Gastroesophageal sphincter (tissue), 3 donors: Measurements from ENCODE around the gene RAB3C.

Experiments
- CTCF ChIP-seq, 4 experiments: fragments of 200-600 bp in 2 of 4; fragments of 450-650 bp in 2 of 4; sonication (generic) in 1 of 4; IDR thresholded peaks; one replicate each; pipeline ENCODE4 v1.5.1; 2017 to 2019; ENCODE audit warnings: antibody characterized with exemption in 4 of 4, mild to moderate bottlenecking in 2 of 4, moderate library complexity in 2 of 4
- EP300 ChIP-seq: sonication (generic); formaldehyde crosslinking; IDR thresholded peaks from one replicate; pipeline ENCODE4 v1.6.1; 2017; ENCODE audit warnings: antibody characterized with exemption, mild to moderate bottlenecking
- POLR2A ChIP-seq, 2 donors: fragments of 450-650 bp; IDR thresholded peaks; one replicate each; pipeline ENCODE4 v1.6.1; 2017; ENCODE audit warnings: antibody characterized with exemption in 2 of 2, mild to moderate bottlenecking in 2 of 2, moderate library complexity in 1 of 2
- POLR2AphosphoS5 ChIP-seq: sonication (generic); formaldehyde crosslinking; IDR thresholded peaks from one replicate; pipeline ENCODE4 v1.6.1; 2017; ENCODE audit warnings: antibody characterized with exemption

- TF ChIP-seq POLR2A (IDR thresholded peaks at IDR 0.05) (no peak), CTCF (IDR thresholded peaks at IDR 0.05) (no peak), POLR2AphosphoS5 (no peak), EP300 (no peak)
Measured at GRCh38 chr5:58687595-58687994, 104.7 kb downstream of the RAB3C start.
